ENCODE data around the gene ATL3.
"Not testable (repeated sequence)": the region's sequence is repeated elsewhere in the genome, so short reads cannot be mapped to it uniquely, and the experiment has no call there.

Gene ATL3

DNA sequence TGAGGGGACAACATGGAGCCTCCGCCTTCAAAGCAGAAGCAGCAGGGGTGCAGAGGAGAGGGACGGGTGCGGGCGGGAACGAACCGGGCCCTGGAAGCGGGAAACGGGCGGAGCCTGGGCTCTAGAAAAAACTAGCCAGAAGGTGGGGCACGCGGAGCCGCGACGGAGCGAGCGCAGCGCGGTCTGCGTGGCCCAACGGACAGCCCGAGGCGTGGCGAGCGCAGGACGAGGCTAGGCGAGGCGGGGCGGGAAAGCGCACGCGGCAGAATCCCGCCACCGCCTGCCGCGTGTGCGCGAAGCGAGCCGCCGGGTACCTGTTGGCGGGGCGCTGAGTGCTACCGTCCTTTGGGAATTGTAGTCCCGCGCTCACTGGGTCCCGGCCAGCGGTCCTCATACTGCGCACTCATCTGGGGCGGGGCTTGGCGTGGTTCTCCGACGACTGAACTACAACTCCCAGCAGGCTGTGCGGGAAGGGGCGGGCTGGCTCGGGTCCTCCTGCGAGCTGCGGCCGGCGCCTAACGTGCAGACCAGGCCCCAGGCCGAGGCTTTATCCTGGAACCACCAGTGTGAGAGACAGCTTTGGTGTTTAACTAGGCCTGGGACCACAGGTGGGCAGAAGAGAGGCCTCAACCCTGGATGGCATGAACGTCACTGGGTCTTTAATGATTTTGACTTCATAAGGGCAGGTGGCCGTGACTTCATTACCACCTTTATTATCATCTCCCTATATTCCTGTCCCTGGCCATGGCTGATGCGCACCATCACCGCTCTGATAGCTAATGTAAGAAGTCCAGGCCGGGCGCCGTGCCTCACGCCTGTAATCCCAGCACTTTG lies at the start of gene ATL3:
Gene ATL3, minus strand, starts transcription at position 55 of the 834 bp plus-strand sequence. Its CDS starts 41 bp downstream, at position 14.
- DNase-seq (ENCODE audit: low spot score), result peak; percentile 97

- no peak for DNase-seq (ENCODE audit: low spot score)
Measured at GRCh38 chr11:63720611-63721010, 49.4 kb upstream of the ATL3 start.

DNA sequence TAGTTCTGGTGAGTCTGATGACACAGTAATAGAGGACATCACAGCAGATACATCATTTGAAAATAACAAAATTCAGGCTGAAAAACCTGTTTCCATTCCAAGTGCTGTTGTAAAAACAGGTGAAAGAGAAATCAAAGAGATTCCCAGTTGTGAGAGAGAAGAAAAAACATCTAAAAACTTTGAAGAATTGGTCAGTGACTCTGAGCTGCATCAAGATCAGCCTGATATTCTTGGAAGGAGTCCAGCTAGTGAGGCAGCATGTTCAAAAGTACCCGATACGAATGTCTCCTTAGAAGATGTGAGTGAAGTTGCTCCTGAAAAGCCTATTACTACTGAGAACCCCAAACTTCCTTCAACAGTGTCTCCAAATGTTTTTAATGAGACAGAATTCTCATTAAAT lies 48.8 kb upstream of the ATL3 start:
- peak; percentile 36 for DNase-seq (ENCODE audit: low spot score)

DNA sequence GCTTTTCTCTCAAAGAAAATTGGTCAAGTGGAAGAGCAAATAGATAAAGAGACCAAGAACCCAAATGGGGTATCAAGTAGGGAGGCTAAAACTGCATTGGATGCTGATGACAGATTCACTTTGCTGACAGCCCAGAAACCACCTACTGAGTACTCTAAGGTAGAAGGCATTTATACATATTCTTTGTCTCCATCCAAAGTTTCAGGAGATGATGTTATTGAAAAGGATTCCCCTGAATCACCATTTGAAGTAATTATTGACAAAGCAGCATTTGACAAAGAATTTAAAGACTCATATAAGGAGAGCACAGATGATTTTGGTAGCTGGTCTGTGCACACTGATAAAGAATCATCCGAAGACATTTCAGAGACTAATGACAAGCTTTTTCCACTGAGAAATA lies 47.8 kb upstream of the ATL3 start:
- DNase-seq (ENCODE audit: low spot score), result peak; percentile 68

- DNase-seq (ENCODE audit: low spot score), result no peak
Measured at GRCh38 chr11:63716046-63716445, 44.9 kb upstream of the ATL3 start.

DNA sequence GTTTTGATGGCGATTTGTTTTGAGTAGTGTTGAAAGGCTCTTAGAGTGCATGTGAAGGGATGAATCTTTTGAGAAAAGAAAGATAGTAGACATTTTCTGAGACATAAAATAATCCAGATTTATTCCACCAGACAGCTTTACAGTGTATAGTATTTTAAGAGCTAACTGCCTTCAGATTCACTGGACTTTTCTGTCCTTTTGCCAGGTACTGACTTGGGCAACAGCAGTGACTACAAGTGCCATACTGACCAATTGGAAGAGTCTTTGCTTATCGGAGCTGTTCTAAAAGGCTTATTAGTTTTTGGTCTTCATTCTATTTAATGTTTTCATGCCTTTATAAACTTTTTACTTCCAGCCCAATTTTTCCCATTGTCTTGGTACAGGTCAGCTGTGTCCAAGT lies 42.6 kb upstream of the ATL3 start:
- DNase-seq (ENCODE audit: low spot score), result no peak

DNA sequence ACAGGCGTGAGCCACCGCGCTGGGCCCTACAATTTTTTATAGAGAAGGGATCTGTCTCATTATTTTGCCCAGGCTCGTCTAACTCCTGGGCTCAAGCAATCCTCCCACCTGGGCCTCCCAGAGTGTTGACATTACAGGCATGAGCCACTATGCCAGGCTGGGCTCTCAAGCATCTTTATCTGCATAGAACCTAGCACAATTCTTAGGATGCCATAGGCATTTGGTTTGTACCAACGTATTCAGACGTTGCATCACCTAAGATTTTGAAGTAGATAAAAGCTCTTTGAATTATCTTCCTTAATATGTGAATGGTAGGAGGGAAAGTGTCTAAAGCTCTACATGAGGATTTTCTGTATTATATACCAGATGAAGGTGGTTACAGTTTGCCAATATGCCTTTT lies 40.7 kb upstream of the ATL3 start:
- no peak for DNase-seq (ENCODE audit: low spot score)

- no peak for DNase-seq (ENCODE audit: low spot score)
Measured at GRCh38 chr11:63710476-63711217, 39.5 kb upstream of the ATL3 start.

GRCh38 chr11:63709336-63709884 lies 38.2 kb upstream of the ATL3 start:
- DNase-seq (ENCODE audit: low spot score), result no peak

- DNase-seq (ENCODE audit: low spot score), result no peak
Measured at GRCh38 chr11:63708764-63709163, 37.6 kb upstream of the ATL3 start.

GRCh38 chr11:63705526-63705925 lies 34.4 kb upstream of the ATL3 start:
- no peak for DNase-seq (ENCODE audit: low spot score)

DNA sequence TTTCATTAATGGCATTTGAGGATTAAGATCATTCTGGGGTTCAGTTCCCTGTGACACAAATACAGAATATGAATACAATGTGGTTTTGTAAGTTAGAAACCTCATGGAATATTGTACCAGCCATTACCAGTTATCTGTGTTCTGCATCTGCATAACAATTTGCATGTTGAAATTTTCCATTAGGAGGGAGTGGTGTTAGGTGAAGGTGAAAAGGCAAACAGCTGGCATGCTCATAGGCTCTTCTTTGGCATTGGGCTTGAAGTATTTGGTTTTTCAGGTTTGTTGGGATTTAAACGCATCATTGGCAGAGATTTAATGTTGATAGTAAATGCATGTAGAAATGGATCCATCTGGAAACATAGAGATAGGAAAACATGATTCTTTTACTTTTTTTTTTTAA lies 28.7 kb upstream of the ATL3 start:
- DNase-seq (ENCODE audit: low spot score), result no peak

DNA sequence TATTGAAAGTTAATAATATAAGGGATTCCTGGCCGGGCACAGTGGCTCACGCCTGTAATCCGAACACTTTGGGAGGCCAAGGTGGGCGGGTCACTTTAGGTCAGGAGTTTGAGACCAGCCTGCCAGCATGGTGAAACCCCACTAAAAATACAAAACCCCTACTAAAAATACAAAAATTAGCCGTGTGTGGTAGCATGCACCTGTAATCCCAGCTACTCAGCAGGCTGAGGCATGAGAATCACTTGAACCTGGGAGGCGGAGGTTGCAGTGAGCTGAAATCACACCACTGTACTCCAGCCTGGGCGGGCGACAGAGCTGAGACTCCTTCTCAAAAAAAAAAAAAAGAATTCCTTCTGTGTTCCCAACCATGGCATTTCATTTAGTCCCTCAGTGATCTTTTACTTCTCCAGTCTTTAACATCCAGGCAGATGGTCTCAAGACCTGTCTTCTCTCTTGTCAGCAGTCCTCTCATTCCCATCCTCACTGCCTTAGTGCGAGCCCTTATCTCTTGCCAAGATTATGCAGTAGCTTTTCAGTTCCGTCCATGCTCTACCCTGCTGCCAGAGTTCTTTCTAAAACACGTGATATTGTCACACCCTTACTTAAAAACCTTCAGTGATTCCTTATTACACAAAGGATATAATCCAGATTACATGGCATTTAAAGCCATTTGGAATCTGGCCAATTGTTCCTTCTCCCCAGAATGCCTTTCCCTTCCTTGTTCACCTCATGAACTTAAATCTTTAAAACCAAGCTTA lies 28.0 kb upstream of the ATL3 start:
- no peak for DNase-seq (ENCODE audit: low spot score)

- no peak for DNase-seq (ENCODE audit: low spot score)
Measured at GRCh38 chr11:63694596-63694995, 23.4 kb upstream of the ATL3 start.

- no peak for DNase-seq (ENCODE audit: low spot score)
Measured at GRCh38 chr11:63687845-63688244, 16.7 kb upstream of the ATL3 start.

DNA sequence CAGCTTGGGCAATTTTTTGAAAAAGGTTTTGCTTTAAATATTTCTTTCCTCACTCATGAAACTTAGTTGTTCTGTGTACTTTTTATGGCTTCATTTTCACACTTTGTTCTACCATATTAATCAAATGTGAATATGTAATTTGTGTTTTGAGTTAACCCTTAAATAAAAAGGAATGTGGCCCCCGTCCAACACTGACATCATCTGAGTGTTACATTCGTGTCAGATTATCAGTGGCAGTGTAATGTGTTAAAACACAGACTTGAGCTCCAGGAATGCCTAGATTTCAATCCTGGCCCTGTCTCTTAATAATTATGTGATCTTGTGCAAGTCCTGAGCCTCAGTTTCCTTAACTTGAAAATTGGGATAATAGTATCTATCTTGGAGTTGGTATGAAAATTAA lies 15.8 kb upstream of the ATL3 start:
- DNase-seq (ENCODE audit: low spot score), result no peak

DNA sequence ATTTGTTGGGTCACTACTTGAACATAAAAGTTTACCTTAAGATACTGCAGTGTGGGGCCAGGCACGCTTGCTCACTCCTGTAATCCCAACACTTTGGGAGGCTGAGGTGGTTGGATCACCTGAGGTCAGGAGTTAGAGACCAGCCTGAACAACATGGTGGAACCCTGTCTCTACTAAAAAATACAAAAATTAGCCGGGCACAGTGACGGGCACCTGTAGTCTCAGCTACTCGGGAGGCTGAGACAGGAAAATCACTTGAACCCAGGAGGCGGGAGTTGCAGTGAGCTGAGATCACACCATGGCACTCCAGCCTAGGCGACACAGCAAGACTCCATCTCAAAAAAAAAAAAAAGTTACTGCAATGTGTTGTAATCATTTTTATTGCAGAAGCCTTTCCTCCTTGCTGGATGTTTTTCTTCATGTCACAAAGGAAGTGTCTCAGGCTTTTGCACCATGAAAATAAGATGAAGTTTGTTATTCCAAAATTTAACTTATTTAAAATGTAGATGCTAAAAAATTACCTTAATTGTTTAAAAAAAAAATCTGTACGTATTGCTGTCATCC lies 14.1 kb upstream of the ATL3 start:
- DNase-seq (ENCODE audit: low spot score), result not testable (repeated sequence)

DNA sequence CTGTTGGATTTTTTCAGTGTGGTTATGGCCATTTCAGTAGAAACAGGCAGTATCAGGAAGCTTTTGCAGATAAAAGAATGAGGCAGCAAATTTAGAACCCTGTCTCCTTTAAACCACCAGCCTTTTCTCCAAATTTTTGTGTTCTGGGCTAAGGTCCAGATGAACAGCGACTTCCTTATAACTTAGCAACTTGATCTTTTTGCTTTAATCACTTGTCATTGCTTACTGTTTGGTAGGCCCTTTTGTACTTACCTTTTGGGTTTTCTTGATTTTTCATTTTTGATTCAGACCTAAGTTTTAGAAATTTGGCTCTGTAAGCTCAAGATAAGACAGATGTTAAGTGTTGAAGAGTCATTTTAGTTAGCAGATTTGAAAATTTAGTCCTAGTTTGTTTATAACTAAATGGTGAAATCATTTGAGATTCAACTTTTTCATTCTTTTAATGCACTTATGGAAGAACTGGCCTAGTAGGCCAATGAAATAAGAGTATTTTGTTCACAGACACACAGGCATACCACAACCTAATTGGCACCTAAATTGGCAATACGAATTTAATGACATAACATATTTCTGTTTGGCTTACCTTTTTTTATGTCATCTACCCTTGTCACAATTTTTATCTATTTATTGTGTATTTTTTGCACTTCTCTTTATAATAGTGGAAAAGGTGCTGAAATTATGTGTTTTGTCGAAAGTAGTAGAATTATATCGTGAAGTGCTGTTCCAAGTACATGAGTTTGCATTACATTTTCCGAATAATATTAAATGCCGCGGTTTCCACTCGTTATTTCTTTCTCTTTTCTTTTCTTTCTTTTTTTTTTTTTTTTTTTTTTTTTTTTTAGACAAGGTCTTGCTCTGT lies 12.2 kb upstream of the ATL3 start:
- DNase-seq (ENCODE audit: low spot score), result no peak

DNA sequence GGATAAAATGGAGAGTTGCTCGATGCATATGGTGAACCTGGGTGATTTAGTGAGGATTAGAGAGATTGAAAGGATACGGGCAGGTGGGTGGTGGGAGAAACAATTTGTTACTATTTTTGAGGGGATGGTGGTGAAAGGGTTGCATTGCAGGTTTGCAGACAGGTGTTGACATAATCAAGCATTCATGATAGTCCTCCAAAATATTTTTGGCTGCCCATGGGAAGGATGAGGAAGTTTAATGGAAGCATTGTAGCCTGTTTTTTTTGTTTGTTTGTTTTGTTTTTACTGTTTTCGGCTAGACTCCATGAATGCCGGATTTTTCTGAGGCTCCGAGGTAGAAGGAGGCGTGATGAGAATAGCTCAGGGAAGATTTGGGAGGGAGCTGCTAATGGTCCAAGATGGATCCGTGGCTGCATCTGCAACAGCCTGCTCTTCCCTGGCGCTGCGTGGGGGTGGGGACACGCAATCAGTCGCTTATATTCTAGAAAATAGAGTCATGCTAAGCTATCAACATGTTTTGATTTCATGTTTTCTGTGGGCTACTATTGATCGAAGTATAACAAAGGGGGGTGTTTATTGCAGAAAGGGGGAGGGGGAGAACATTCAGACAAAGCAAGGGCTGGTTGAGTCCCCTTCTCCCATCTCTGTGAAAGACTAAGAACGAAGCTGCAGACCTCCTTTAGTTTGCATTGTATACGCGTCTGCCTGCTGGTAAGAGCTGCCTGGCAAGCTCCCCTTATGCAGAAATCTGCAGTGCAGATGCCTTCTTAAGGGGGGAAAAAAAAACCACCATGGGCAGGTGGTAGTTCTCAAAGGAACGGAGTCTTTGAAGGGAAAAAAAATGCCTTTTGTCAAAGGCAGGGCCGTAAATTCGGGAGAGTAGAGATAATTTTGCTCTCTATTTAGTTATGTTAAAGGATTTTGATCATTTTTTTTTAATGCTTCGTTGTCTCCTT lies 11.2 kb upstream of the ATL3 start:
- DNase-seq (ENCODE audit: low spot score), result no peak

Data from kidney tubule cell (primary cell).